Stimulated activated CD4-positive, alpha-beta T cell treated with anti-CD3 and anti-CD28 coated beads, Interleukin-2, amount 100 ng/mL, for 24 hours (primary cell): ENCODE measurements around the gene PTDSS2.

Experiments
- DNase-seq, 2 donors: peaks; one replicate each; pipeline ENCODE4 v3.0.0-alpha.2; 2020

PTDSS2 gene

DNA sequence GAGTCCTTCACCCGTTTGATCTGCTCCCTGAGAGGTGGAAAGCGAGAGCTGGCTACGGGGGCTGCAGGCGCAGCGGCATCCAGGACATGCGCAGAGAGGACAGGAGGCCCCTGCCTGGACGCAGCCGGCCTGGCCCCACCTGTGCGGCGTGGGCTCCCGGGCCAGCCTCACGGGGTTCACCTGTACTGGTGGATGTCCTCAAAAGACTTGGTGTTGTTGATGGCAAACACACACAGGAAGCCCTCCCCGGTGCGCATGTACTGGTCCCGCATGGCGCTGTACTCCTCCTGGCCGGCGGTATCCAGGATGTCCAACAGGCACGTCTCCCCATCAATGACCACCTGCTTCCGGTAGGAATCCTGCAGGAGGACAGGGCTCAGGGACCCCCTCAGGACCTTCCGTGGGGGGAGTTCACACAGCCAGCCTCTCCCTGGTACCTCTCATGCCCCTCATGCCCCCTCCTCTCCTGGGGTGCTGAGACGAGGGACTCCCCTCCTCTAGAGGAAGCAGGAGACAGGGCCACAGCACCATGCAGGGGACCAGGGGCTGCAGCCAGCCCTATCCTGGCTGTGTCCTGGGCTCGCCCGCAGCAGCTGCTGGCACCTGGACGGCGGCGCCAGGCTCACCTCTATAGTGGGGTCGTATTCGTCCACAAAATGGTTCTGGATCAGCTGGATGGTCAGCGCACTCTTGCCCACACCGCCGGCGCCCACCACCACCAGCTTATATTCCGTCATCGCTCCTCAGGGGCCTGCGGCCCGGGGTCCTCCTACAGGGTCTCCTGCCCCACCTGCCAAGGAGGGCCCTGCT is 83.7 kb downstream of the PTDSS2 start:
- no peak for DNase-seq

DNA sequence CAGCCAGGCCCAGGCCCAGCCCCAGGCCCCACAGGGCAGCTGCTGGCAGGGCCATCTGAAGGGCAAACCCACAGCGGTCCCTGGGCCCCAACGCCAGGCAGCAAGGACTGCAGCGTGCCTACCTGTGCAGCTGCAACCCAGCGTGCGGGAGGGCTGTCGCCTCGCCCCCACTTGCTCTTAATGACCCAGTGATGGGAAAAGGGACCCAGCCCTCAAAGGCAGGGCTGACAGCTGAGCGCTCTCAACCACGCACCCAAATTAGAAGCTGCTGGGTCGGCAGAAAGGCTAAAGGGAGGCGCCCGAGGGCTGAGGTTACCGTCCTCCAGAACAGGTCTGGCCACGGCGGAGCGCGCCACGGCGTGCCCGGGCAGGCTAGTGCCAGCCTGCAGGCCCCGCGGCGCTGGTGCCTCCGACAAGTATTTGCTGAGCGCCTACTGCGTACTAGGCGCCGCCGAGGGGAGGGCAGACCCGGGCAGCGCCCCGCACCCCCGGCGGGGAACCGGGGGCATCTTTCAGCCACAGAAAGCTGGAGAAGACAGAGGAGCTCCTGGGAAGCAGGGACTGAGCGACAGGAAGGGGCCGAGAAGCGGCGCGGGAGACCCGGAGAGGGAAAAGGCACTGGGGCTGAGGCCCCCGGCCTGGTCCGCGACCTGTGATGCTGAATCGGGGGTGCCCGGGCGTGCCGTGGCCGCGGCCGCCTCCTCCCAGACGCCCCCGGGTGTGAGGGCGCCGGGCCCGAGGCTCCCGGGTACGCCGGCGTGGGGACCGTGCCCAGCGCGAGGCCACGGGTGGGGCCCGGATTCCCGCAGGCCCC is 84.5 kb downstream of the PTDSS2 start:
- DNase-seq, result peak in 1 of 2 donors; percentile 48

DNA sequence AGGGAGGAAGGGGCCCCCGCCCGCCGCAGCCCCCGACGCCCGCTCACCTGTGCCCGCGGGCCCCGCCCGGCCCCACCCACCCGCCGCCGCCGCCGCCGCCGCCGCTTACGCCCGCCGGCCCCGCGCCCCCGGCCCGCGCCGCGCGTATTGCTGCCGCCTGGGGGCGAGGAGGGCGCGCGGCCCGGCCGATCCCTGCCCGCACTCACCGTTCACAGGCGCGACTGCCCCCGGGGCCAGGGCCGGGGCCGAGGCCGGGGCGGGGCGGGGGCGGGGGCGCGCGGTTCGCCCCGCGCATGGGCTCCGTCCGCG is 85.1 kb downstream of the PTDSS2 start:
- DNase-seq, result no peak

DNA sequence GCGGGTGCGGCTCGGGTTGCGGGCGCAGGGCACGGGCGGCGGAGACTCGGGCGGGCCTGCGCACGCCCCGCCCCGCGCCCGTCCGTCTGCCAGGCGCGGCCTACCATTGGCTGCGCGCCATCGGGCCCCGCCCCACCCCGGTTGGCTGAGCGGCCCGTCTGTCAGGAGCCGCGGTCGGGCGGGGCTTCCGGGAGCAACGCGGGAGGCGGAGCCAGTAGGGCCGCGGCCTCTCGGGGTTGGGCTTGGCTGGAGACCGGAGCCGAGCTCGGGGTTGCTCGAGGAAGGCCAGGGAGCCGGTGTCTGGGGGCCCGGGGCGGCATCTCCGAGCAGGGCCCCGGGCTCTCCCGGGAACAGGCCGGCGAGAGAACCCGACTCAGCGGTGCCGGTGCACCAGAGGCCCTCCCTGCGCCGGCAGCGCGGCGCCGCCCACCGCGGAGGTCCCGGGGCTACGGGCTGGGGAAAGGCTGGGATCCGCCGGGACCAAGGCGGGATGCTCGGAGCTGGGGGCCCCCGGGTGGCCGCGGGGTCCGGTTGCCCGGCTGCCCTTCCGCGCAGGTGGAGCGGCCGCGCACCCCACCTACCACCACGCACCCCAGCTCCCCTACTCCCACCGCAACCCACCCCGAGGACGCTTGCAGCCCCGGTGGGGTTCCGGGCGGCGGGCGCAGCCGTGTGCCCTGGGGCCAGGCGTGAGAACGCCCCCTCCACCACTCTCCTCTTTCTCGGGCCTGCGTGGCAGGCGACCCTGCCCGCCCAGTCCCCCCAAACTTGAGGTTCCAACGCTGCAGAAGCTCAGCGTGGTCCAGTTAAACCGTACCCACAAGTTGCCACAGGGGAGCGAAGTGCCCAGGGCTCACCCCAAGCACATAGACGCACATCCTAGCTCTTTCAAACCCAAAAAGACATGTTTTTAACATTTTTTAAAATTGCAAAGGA is 85.7 kb downstream of the PTDSS2 start, which contains the start of gene HRAS:
HRAS (minus strand) TSS at position 58 of the 936 bp plus-strand sequence.
- DNase-seq, result peak; percentile 95 to 97

DNA sequence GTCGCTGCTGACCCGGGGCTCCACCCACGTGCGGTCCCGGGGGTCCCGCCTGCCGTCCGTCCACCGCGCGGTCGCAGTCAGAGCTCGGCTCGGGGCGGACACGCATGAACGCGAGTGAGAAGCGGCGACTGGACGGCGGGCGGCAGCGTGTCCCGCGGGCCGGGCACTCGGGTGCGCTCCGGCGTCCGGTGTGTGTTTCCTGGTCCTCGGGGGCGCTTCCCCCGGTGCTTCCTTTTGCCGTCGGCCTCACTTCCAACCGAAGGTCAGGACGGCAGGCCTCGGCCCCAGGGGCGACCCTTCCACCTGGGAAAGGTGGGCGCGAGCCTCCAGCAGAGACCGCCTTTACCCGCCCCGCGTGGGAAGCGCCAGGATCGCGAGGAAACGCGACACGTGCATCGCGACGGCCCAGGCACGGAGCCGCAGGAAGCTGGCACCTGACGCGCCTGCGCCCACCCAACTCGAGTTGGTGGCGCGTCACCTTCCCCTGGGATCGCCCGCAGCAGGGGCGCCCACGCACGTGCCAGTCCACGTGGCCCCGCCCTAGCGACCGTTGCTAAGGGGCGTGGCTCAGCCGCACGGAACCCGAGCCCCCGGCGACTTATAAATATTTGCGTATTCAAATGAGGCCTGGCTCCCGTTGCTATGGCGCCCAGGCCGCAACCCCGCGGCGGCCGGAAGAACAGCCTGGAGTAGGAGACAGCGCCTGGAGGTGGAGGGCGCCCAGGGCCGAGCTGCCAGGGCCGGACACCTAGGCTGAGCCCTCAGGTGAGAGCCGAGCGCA is 87.0 kb downstream of the PTDSS2 start, which contains the start of gene LRRC56:
LRRC56 (plus strand) TSS at position 687 of the 781 bp plus-strand sequence. CDS start 3,158 bp downstream, outside the sequence.
- peak; percentile 89 to 94 for DNase-seq

DNA sequence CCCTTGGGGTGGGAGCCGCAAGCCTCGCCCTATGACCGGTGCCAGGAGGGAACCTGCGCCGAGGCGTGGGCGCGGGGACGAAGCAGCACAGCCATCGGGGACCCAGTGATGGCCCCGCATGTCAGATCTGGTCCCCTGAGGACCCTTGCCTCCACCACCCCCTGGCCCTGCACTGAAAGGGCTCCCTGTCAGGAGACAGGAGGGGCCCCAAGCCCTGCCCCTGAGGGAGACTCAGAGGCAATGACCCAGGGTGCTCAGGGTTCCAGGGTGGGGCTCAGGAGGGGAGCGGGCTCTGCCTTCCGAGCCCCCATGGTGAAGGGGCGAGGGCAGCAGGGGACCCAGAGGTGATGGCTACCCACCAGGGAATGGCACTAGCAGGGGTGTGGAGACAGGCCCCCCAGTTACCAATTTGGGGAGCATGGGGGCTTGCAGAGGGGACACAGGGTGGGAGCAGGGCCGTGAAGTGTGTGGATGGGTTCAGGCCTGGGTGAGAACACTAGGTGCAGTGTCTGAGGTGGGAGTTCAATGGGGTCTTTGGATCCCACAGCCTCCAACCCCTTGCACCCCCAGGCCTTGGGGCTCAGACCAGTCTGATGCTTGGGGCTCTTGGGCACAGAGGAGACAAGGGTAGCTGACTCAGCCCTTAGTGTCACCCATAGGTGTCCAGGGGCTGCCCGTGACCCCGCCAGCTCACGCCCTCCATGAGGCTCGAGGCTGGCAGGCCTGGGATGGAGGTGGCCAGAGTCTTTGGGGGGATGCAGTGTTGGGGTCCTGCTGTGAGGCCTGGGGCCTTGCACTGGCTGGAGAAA is 87.7 kb downstream of the PTDSS2 start:
- DNase-seq, result peak in 1 of 2 donors; percentile 16

DNA sequence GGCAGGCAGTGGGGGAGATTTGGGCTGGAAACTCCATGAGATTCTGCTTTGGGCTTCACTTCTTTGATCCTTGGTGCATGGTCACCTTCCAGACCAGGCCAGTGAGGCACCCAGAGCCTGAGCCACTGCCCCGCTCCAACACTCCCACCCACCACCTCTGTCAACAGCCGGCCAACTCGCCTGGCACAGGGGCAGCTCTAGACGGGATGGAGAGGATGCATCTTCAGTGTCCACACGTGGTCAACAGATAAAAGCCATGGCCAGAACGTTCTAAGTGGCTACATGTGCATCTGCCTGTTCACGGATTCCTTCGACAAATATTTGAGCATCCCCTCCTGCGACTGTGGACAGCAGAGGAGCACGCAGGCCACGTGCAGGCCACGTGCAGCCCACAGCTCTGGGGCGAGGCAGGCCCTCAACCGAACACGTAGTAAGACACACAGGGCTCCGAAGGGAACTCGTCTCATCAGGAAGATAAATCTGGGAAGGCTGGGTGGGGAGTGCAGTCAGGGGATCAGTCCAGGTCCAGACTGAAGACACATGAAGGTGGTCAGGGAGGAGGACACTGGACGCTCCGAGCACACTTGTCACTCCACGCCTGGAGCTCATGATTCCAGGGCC is 88.5 kb downstream of the PTDSS2 start:
- DNase-seq, result peak in 1 of 2 donors; percentile 17

DNA sequence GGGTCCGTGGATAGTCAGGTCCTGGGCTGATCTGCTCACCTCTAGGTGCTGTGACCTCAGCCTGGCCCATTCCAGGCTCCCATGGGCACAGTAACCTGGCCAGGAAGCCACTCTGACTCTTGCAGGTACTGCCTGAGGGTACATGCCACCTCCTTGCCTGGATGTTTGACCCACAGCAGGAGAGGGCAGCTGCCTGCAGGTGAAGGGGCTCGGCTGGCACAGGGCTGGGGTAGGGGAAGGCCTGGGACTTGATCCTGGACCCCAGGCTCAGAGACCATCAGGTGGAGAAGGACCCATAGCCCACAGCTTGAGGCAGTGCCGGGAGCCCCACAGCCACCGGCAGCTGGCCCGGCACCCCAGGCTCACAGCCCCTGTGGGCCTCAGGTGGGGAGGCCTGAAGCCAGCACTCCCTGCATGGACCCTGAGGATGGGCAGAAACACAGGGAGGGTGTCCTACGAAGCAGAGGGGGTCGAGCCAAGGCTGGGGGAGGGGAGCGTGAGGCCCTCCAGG is 89.9 kb downstream of the PTDSS2 start:
- DNase-seq, result no peak
